Suppressor macrophage treated with lipopolysaccharide for 1 hour (primary cell): Measurements from ENCODE around the gene TOM1L2.

ENCODE experiments used
- DNase-seq, 3 donors: peaks; one replicate each; pipeline ENCODE4 v3.0.0-alpha.2; 2020 to 2022

Gene TOM1L2

GRCh38 chr17:17844500-17844899 lies 127.7 kb downstream of the TOM1L2 start:
- DNase-seq, result no peak

DNA sequence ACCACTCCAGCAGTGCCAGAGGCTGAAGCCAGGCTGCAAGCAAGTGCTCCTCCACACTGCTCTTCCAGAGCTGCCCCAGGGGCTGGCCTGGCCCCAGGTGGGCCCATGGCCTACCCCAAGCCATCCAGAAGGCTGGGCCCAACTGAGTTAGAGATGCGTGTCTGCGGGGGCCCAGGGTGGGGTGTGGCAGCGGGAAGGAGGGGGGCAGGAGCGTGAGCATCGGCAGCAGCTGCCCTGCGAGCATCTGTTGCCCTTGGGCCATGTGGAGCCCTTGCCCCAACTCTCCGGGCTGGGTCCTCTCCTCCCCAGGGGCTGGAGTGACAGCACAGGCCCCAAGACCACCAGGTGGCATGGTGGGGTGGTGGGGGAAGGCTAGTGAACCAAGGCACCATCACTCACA lies 128.1 kb downstream of the TOM1L2 start:
- DNase-seq, result no peak

DNA sequence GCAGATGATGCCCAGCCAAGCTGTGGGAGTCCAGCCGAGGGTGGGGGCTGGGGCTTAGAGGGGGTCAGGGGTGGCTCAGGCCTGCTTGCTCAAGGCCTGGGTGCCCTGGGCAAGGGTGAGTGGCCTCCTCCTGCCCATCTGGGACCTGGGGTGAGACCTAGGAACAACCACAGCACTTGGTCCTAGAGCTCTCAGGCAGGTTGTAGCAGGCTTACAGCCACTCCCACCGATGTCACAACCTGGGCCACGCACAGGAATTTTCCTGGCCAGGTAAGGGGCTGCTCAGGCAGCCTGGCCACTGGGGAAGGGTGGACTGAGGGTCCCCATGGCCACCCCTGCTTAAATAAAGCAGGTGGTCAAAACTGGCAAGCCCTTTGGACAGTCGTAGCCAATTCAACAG lies 129.1 kb downstream of the TOM1L2 start:
- no peak for DNase-seq

DNA sequence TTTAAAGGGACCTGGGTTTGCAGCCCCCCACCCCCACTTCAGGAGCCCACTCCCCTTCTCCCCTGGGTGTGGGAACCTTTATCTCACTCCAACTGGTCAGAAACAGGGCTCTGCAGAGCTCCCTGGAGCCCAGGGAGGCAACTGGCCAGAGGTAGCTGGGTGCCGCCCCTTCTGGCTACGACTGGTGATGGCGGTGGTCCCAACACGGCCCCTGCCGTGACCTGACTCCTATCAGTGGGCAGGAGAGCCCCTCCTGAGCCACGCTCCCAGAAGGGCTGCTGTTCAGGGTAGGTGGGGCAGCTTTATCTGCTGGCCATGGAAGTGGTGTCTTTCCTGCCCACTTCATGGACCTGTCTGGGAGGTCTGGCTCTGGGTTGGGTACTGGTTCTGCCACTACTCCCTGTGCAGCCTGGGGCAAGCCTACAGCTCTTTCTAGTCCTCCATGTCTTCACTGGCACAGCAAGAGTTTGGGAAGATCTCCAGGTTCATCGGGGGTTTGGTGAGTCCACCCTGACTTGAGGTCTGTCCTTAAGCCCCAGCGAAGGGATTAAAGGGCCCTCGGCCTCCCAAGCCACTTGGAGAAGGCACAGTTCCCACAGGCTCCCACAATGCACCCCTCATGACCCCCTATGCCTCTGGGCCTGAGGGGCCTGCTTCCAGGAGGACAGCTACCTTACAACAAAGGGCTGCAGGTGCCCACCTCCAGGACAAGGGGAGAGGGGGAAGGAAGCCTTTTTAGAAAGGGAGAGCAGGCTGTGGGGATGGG lies 129.9 kb downstream of the TOM1L2 start:
- DNase-seq, result no peak

- no peak for DNase-seq
Observed at GRCh38 chr17:17841601-17842025, 130.6 kb downstream of the TOM1L2 start.

DNA sequence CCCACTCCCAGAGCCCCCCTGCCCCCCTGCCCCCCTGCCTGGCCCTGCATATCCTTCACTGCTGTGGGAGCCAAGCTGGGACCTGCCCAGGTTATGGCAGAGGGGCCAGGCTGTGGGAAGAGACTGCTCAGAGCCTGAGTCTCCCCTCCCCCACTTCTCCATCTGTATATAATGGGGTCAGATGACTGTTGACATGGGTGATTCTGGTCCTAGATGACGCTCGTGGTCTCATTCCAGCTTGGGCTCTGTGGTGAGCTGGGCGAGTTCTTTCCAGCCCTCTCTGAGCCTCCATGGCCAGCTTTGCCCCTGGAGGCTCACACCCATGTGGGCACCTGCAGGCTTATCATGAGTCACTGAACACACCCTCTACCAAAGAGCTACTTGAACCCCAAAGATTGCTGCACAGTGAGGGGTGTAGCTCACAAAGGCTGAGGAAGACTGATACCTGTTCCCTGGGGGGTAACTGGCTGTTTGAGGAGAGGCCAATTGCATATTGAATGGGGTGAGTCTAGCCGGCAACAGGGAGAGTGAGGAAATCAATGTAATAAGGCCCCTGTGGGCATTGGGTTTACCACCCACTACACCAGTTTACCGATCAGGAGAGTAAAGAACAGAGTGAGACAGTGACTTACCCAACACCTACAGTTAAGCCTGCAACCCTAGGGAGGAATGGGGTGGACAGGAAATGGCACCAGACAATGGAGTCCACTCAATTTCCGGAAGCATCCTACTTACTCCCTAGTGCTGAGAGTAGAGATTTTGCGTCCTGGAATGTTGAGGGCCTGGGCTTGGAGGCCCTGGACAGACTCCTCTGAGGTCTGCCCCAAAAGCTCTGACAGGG lies 131.2 kb downstream of the TOM1L2 start:
- peak; percentile 52 to 65 (median 63) for DNase-seq

DNA sequence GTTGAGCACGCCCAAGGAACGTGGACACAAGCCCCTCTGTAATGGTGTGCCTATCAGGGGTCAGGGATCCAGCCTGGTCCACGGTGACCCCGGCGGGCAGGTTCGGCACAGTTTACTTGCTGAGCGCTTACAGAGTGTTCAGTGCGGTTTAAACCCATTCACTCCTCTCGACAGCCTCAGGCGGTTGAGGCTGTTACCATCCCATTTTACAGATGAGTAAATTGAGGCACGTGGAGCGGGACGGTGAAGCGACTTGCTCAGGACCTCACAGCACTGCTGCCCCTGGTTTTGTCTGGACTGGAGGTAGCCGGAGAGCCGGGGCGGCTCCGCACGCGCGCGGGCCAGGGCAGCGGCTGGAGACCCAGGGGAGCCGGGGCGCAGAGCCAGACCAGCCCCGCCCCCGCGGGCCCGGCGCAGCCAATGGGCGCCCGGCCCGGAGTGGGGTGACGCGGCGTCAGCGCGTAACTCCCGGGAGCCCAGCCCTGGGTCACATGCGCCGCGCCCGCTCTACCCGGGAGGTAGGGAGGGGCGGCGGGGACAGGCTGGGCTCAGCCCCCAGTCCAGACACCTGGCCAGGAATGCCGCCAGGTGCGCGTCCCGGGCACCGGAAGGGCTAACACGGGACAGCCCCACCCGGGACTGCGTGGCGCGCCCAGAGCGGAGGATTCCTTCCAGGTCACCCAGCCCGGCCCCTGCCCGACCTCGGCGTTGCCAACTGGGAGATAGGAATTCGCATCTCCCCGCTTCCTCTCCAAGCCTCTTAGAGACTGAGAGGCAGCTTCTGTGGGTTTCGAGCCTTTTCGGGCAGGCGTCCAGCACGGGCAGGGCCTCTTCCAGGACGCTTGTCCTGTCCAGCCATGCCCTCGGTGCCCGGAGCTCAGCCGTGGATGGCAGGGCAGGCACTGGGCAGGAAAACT lies 132.2 kb downstream of the TOM1L2 start:
- peak; percentile 89 to 98 (median 95) for DNase-seq

DNA sequence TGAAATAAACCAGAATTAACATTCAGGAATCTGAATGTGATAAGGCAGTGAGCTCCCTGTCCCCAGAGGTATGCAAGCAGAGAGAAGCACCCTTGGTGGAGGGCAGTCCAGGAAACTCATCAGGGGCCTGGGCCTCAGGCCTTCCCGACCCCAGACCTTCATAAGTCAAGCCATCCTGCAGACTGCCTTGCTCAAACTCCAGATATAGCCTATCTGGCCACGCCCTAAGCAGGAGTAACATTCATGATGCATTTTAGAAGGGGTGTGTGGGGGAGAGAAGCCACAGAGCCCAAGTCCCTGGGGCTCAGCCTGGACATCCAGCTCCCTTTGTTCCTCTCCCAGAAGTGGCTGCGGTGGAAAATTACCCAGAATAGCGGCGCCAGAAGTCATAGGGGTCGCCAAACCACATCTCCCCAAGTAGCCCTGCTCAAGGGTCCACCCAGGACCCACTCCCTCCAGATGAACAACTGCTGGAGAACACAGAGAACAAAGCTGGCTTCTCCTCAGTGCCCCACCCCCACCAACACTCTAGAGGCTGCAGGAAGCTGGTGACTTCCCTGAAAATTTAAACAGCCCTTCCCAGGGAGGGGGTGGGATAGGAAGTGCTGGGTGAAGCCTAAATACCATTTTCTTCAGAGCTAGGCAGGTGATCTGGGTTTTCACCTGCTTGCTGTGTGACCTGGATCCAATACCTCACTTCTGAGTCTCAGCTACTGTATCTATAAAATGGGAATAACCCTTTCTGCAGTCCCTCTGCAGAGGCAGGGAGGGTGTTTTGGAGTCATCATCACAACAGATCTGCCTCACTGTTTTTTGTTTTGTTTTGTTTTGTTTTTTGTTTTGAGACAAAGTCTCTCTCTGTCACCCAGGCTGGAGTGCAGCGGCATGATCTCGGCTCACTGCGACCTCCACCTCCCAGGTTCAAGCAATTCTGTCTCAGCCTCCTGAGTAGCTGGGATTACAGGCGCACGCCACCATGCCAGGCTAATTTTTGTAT lies 133.9 kb downstream of the TOM1L2 start:
- DNase-seq, result peak; percentile 54 to 77 (median 72)

DNA sequence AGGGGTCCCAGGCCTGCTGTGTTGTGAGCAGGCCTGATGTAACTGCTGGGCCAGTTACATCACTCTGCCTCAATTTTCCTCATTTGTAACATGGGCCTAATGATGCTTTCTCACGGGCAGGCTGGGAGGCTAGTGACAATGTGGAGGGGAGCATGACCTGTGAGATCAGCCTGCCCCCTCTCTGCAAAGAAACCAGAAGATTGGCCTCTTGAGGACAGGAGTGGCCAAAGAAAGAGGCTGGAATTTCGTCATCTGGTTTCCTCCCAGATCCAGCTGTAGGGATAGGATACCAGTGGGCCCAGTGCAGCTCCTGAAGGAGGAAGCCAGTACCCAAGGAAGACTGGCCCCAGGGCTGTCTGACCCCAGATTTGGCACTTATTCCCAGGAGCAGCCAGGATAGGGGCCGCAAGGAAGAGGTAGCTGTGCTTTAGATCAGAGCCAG lies 134.8 kb downstream of the TOM1L2 start:
- DNase-seq, result peak in 2 of 3 donors; percentile 40 to 42

- peak; percentile 64 to 88 (median 75) for DNase-seq
Observed at GRCh38 chr17:17836818-17837379, 135.3 kb downstream of the TOM1L2 start, which contains the start of gene SREBF1. TSS of gene SREBF1 (minus strand) at chr17:17836986. CDS start at chr17:17836817, 169 bp downstream.

DNA sequence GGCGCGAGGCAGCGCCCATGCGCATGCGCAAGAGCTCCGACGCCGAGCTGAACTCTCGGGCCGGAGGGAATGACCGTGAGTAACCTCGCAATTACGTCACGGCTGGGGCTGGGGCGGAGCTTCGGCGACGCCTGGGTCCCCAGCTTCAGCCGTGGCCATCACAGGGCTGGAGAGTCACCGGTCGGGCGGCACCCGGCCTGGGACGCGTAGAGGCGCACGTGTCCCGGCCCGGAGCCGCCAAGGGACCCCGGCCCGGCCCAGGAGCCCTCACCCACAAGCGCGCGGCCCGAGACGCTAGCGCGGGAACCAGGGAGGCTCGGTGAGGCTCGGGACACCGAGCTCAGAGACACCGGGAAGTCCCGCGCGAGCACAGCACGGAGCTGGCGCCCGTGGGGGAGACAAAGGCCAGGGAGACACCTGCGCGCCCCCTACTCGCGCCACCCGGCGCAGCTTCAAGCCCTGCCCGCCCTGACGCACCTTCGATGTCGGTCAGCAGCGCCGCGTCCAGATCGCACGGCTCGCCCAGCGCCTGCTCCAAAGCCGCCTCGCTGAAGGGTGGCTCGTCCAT lies 135.9 kb downstream of the TOM1L2 start:
- DNase-seq, result peak; percentile 99 to 100 (median 99)

- DNase-seq, result no peak
Observed at GRCh38 chr17:17835415-17836249, 136.6 kb downstream of the TOM1L2 start.

DNA sequence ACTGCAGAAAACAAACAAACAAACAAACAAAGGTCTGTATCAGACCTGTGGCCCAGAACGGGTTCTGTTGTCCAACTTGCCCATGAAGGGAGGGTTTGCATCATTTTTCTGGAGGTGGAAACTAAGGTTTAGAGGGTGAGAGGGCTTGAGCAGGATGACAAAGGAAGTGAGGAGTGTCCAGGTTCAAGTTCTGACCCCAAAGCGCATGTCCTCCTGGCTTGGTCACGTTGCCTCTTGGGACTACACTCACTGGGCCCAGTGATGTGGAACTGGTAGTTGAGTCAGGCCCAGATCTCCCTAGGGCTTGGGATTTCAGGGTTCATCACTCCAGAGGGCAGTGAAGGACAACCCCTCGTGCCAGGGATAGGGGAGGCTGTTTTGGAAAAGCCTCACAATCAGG lies 137.2 kb downstream of the TOM1L2 start:
- DNase-seq, result no peak

- DNase-seq, result no peak
Observed at GRCh38 chr17:17833658-17834357, 138.4 kb downstream of the TOM1L2 start.

GRCh38 chr17:17832032-17832363 lies 140.2 kb downstream of the TOM1L2 start:
- DNase-seq, result no peak

- DNase-seq, result no peak
Observed at GRCh38 chr17:17831208-17832031, 140.8 kb downstream of the TOM1L2 start.

- no peak for DNase-seq
Observed at GRCh38 chr17:17830740-17831207, 141.4 kb downstream of the TOM1L2 start.

- DNase-seq, result no peak
Observed at GRCh38 chr17:17830269-17830567, 142.0 kb downstream of the TOM1L2 start.
